Chondrocyte (in vitro differentiated cells): ENCODE measurements around the gene MICALL2. TPM values are rescaled to one million over a fixed set of nuclear protein-coding genes. Genes with fewer than 3 reads are reported as not detected.

Experiments used
- DNase-seq: peaks from one replicate; pipeline ENCODE4 v3.0.0; 2021; ENCODE audit warnings: mixed read lengths, low spot score
- H3K27ac Mint-ChIP-seq: one replicate; pipeline ENCODE4 v1.8.0; 2021; ENCODE audit warnings: mild to moderate bottlenecking, moderate library complexity, mixed read lengths; ENCODE audit not compliant: unreplicated experiment
- H3K27me3 Mint-ChIP-seq: 2 replicates; pipeline ENCODE4 v1.8.0; 2021; ENCODE audit warnings: low read depth, mixed read lengths
- H3K36me3 Mint-ChIP-seq: 2 replicates; pipeline ENCODE4 v1.8.0; 2021; ENCODE audit warnings: low read depth, mixed read lengths
- H3K4me1 Mint-ChIP-seq: 2 replicates; pipeline ENCODE4 v1.8.0; 2021; ENCODE audit warnings: low read depth, mild to moderate bottlenecking, mixed read lengths
- H3K4me3 Mint-ChIP-seq: one replicate; pipeline ENCODE4 v1.8.0; 2021; ENCODE audit warnings: mild to moderate bottlenecking, moderate library complexity, mixed read lengths; ENCODE audit not compliant: unreplicated experiment
- H3K9me3 Mint-ChIP-seq: 2 replicates; pipeline ENCODE4 v1.8.0; 2021; ENCODE audit warnings: low read depth, mixed read lengths
- total RNA-seq: library from RNA; stranded (reverse); gene quantifications from 3 replicates; pipeline ENCODE4 v1.2.1, GENCODE V29; 2021
- TF ChIP-seq, protein P1 (sequence below): fragments of 200-600 bp; sonication (generic); IDR thresholded peaks from 2 replicates; pipeline ENCODE4 v1.5.0; 2021; ENCODE audit warnings: antibody characterized with exemption, mild to moderate bottlenecking, moderate library complexity

MICALL2 gene
- total RNA-seq, 1 donor from 2014 or later: 44.5 TPM

DNA sequence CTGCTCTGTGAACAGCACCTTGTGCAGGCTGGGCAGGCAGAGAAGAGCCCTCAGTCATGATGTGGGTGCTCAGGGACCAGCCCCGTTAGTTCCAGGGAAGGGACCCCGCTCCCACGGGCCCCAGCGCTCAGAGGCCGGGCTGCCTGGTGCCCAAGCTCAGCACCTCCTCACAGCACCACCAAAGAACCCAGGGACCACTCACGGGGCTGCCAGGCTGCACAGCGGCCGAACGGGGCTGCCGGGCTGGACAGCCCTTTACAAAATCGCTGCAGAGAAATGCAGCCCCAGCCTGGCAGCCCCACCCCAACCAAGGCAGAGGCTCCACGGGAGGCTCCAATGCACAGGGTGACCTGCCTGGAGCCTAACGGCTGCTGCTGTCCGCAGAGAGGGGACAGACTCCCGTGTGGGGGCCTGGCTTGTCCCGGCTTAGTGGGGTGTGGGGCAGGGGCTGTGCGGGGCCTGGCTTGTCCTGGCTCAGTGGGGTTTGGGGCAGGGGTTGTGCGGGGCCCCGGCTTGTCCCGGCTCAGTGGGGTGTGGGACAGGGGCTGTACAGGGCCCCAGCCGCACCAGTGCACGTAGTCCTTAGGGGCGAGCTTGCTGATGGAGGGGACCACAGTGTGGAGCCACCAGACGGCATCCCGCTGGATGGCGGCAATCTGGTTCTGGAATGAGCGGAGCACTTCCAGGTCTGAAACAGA is 35.7 kb upstream of the MICALL2 start:
- TF ChIP-seq, protein P1, sequence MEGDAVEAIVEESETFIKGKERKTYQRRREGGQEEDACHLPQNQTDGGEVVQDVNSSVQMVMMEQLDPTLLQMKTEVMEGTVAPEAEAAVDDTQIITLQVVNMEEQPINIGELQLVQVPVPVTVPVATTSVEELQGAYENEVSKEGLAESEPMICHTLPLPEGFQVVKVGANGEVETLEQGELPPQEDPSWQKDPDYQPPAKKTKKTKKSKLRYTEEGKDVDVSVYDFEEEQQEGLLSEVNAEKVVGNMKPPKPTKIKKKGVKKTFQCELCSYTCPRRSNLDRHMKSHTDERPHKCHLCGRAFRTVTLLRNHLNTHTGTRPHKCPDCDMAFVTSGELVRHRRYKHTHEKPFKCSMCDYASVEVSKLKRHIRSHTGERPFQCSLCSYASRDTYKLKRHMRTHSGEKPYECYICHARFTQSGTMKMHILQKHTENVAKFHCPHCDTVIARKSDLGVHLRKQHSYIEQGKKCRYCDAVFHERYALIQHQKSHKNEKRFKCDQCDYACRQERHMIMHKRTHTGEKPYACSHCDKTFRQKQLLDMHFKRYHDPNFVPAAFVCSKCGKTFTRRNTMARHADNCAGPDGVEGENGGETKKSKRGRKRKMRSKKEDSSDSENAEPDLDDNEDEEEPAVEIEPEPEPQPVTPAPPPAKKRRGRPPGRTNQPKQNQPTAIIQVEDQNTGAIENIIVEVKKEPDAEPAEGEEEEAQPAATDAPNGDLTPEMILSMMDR: no peak
- Mint-ChIP-seq H3K27ac (no peak overlapping the region), H3K9me3 (no peaks in the 10 kb centered on the region), H3K4me1 (no peaks in the 10 kb centered on the region), H3K4me3 (no peak overlapping the region), H3K27me3 (no peaks in the 10 kb centered on the region), H3K36me3 (peaks cover 24% of the 10 kb centered on the region)
- DNase-seq: no peak

DNA sequence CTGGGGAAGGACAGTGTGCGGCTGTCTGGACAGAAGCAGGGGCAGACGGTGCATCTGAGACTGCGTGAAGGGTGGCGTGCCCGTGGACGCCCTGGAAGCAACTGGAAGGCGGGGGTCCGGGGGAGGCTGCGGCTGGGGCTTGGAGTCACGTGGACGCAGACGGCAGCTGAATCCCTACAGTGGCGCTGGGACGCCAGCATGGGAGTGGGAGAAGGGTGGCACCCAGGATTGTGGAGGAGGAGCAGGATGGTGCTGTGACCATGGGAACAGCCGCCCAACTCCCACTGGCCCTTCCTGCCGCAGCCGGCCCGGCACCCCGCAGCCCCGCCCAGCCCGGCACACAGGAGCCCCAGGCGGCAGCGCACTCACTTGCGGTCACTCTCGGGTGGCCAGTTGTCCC is 35.2 kb upstream of the MICALL2 start:
- no peak overlapping the region for H3K27ac Mint-ChIP-seq
- peaks cover 24% of the 10 kb centered on the region for H3K36me3 Mint-ChIP-seq
- TF ChIP-seq, protein P1: no peak
- no peak for DNase-seq
- H3K4me3 Mint-ChIP-seq: no peak overlapping the region
- no peaks in the 10 kb centered on the region for H3K9me3 Mint-ChIP-seq
- no peaks in the 10 kb centered on the region for H3K4me1 Mint-ChIP-seq
- no peaks in the 10 kb centered on the region for H3K27me3 Mint-ChIP-seq

DNA sequence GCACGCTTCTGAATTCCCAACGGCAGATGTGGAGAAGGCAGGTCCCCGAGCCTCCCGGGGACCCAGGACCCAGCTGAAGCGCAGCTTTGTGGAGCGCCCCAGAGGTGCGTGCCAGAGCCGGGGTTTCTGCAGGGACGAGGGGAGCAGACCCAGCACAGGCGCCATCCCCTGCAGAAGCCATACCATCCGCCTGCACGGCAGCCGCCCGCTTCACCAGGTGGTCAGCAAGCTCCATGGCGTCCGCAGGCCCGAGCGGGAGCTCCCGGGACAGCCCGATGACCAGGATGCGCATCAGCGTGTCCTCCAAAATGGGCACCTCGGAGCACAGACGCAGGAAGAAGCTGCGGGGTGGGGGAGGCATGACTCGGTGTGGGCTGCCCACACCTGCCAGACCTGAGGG is 34.3 kb upstream of the MICALL2 start:
- Mint-ChIP-seq H3K4me1 (no peaks in the 10 kb centered on the region), H3K27me3 (no peaks in the 10 kb centered on the region), H3K27ac (no peak overlapping the region), H3K4me3 (no peak overlapping the region), H3K9me3 (no peaks in the 10 kb centered on the region), H3K36me3 (peaks cover 27% of the 10 kb centered on the region)
- TF ChIP-seq, protein P1: no peak
- DNase-seq: no peak

DNA sequence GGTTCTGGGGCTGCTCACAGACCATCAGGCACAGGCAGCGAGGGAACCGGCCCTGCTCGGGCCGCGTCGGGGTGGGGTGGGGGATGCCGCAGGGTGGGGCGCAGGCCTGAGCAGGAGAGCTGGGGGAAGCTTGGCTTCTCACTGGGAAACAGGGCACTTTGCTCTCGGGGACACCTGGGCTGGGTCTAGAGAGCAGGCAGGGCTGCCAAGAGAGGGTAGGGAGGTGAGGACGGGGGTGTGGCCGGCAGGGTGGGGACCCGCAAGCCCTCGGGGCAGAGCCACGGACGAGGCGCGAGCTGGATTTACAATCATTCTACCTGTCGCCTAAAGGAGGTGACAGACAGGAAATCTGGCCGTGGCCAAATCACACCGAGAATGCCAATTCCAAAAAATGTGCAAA is 33.9 kb upstream of the MICALL2 start:
- Mint-ChIP-seq H3K4me3 (no peak overlapping the region), H3K36me3 (peaks cover 31% of the 10 kb centered on the region), H3K27me3 (no peaks in the 10 kb centered on the region)

DNA sequence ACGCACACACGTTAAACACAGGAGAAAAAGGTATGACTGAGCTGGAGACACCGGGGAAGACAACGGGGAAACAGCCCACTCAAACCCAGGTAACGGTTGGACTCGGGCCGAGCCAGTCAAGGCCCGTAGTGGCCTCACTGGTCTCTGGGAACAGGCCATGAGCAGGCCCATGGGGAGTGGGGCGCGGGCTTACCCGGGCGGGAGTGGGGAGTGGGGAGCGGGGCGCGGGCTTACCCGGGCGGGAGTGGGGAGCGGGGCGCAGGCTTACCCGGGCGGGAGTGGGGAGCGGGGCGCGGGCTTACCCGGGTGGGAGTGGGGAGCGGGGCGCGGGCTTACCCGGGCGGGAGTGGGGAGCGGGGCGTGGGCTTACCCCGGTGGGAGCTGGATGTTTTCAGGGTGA is 33.4 kb upstream of the MICALL2 start:
- no peaks in the 10 kb centered on the region for H3K9me3 Mint-ChIP-seq
- H3K27me3 Mint-ChIP-seq: no peaks in the 10 kb centered on the region
- no peak overlapping the region for H3K27ac Mint-ChIP-seq
- TF ChIP-seq, protein P1: no peak
- H3K36me3 Mint-ChIP-seq: peaks cover 29% of the 10 kb centered on the region
- no peak overlapping the region for H3K4me3 Mint-ChIP-seq
- no peak for DNase-seq
- H3K4me1 Mint-ChIP-seq: no peaks in the 10 kb centered on the region

More for the DNA sequence above, 33.9 kb upstream of the MICALL2 start:
- H3K4me1 Mint-ChIP-seq: no peaks in the 10 kb centered on the region
- H3K27ac Mint-ChIP-seq: no peak overlapping the region
- no peak for DNase-seq
- H3K9me3 Mint-ChIP-seq: no peaks in the 10 kb centered on the region
- TF ChIP-seq, protein P1: no peak
